K562 (cell line): ENCODE results near the gene GATAD1. TPM values are rescaled to one million over a fixed set of nuclear protein-coding genes. Genes with fewer than 3 reads are reported as not detected.

Experiments
- ATAC-seq: fragments of 200-7000 bp; cut with Tn5 transposase; 3 replicates; pipeline ENCODE4 v1.9.1; 2020; ENCODE audit warnings: moderate library complexity
- BruUV-seq: library from RNA; stranded (reverse); fragments of 400-500 nt; replicated peaks from 2 replicates; lab custom pipeline; 2021; lab: Mats Ljungman, UMichigan
- CTCF ChIA-PET: fragments of 300-600 bp; formaldehyde crosslinking; extraction: SDS; loops from one replicate; lab custom pipeline; 2021; ENCODE audit warnings: low intra/inter-chr PET ratio; lab: Yijun Ruan, JAX
- POLR2A ChIA-PET: fragments of 300-600, 350-650 bp; sonication (Branson Sonifier 250); formaldehyde crosslinking; extraction: SDS; loops from one replicate; lab custom pipeline; 2021; ENCODE audit warnings: antibody characterized with exemption, inconsistent platforms; lab: Yijun Ruan, JAX
- DNase-seq, 4 experiments: peaks; one replicate each; pipeline versions ENCODE4 v3.0.0 to v3.0.0-alpha.2; 2011 to 2018; ENCODE audit warnings: low spot score in 3 of 4, mixed read lengths in 3 of 4; ENCODE audit errors: extremely low read depth in 1 of 4
- FAIRE-seq: peaks from 2 replicates; lab custom pipeline; 2011; peaks lifted over from hg19 to GRCh38; lab: Jason Lieb, UNC
- H2AFZ ChIP-seq: 2 replicates; pipeline ENCODE4 v1.6.0; 2011; ENCODE audit warnings: low read depth, low read length, control low read depth, inconsistent platforms
- H3K27ac ChIP-seq: fragments of 200-600 bp; 3 replicates; pipeline ENCODE4 v1.8.0; 2011; ENCODE audit warnings: low read depth, mild to moderate bottlenecking, control low read depth, inconsistent platforms, low read length, moderate library complexity, mixed read lengths; ENCODE audit errors: extremely low read depth
- H3K27me3 ChIP-seq, 2 experiments: fragments of 300-600 bp in 1 of 2; 2 replicates in 1 of 2; 3 replicates in 1 of 2; pipeline versions ENCODE4 v1.6.0 to v1.8.0; 2011; ENCODE audit warnings: inconsistent platforms in 2 of 2, low read length in 2 of 2, mild to moderate bottlenecking in 1 of 2, mixed read lengths in 1 of 2, moderate library complexity in 1 of 2; ENCODE audit not compliant: control insufficient read depth in 2 of 2, insufficient read depth in 2 of 2
- H3K36me3 ChIP-seq: fragments of 300-600 bp; 3 replicates; pipeline ENCODE4 v1.8.0; 2011; ENCODE audit warnings: mild to moderate bottlenecking, low read length, inconsistent platforms; ENCODE audit not compliant: control insufficient read depth, insufficient read depth
- H3K4me1 ChIP-seq, 2 experiments: fragments of 200-600 bp in 1 of 2; replicated peaks in 1 of 2; 2 replicates in 1 of 2; 3 replicates in 1 of 2; pipeline versions ENCODE4 v1.5.1 to v1.8.0; 2011; ENCODE audit warnings: inconsistent platforms in 2 of 2, low read length in 2 of 2, mild to moderate bottlenecking in 1 of 2, mixed read lengths in 1 of 2, moderate library complexity in 1 of 2; ENCODE audit not compliant: control insufficient read depth in 2 of 2, insufficient read depth in 2 of 2
- H3K4me2 ChIP-seq: 2 replicates; pipeline ENCODE4 v1.6.1; 2011; ENCODE audit warnings: low read length, control low read depth, inconsistent platforms, mixed read lengths; ENCODE audit not compliant: insufficient read depth
- H3K4me3 ChIP-seq: fragments of 200-600 bp; sonication (generic), shearing (Covaris generic); 2 replicates; pipeline ENCODE4 v1.5.1; 2016; ENCODE audit warnings: control low read depth, inconsistent platforms
- H3K79me2 ChIP-seq: fragments of 200-600 bp; 3 replicates; pipeline ENCODE4 v1.8.0; 2011; ENCODE audit warnings: low read length, inconsistent platforms; ENCODE audit not compliant: control insufficient read depth, insufficient read depth
- H3K9ac ChIP-seq, 2 experiments: 2 replicates each; pipeline versions ENCODE4 v1.6.0 to v1.6.1; 2011; ENCODE audit warnings: low read depth in 2 of 2, low read length in 2 of 2, control low read depth in 1 of 2, inconsistent platforms in 1 of 2, mild to moderate bottlenecking in 1 of 2, mixed read lengths in 1 of 2; ENCODE audit not compliant: insufficient read depth in 1 of 2
- H3K9me1 ChIP-seq: one replicate; pipeline ENCODE4 v1.6.0; 2011; ENCODE audit warnings: inconsistent platforms, mild to moderate bottlenecking, low read length, moderate library complexity; ENCODE audit not compliant: control insufficient read depth, insufficient read depth
- H3K9me3 ChIP-seq: replicated peaks from 2 replicates; pipeline ENCODE4 v1.5.1; 2011; ENCODE audit warnings: low read depth, low read length, inconsistent platforms; ENCODE audit not compliant: control insufficient read depth, insufficient read depth
- H4K20me1 ChIP-seq: replicated peaks from 2 replicates; pipeline ENCODE4 v1.6.1; 2011; ENCODE audit warnings: low read length, inconsistent platforms, mixed read lengths; ENCODE audit not compliant: control insufficient read depth, insufficient read depth
- GATAD2B ChIP-seq: fragments of 450-650 bp; IDR thresholded peaks from 2 replicates; pipeline ENCODE4 v1.6.1; 2017; ENCODE audit warnings: mild to moderate bottlenecking, borderline replicate concordance
- NR2C1 ChIP-seq, 2 experiments: fragments of 450-650 bp; IDR thresholded peaks; 2 replicates each; pipeline ENCODE4 v1.6.1; 2017; ENCODE audit warnings: mild to moderate bottlenecking in 2 of 2, antibody characterized with exemption in 1 of 2, inconsistent platforms in 1 of 2, missing compliant biosample characterization in 1 of 2, missing genetic modification characterization in 1 of 2
- POLR2B ChIP-seq: fragments of 450-650 bp; IDR thresholded peaks from 2 replicates; pipeline ENCODE4 v1.6.1; 2018; ENCODE audit warnings: low read depth; ENCODE audit not compliant: partially characterized antibody
- RBM25 ChIP-seq: fragments of 200-400 bp; formaldehyde crosslinking; IDR thresholded peaks from 2 replicates; pipeline ENCODE4 v1.6.1; 2018; ENCODE audit warnings: low read length, low read depth, moderate library complexity; ENCODE audit not compliant: severe bottlenecking
- RFX7 ChIP-seq: fragments of 250-450 bp; sonication (Bioruptor Pico); IDR thresholded peaks from 2 replicates; pipeline ENCODE4 v1.5.1; 2021; ENCODE audit warnings: mild to moderate bottlenecking
- TCF7L2 ChIP-seq: fragments of 150-350 bp; IDR thresholded peaks from 2 replicates; pipeline ENCODE4 v1.6.1; 2016; ENCODE audit warnings: low read depth, mild to moderate bottlenecking, low read length, moderate library complexity
- ZBED1 ChIP-seq: IDR thresholded peaks from 2 replicates; pipeline ENCODE4 v1.6.1; 2014
- ZNF212 ChIP-seq: fragments of 450-650 bp; formaldehyde crosslinking; IDR thresholded peaks from 2 replicates; pipeline ENCODE4 v1.4.0; 2020; ENCODE audit warnings: mild to moderate bottlenecking
- WGBS: fragments of 100-300 bp; shearing (Covaris generic); methylation state at CpG from one replicate; pipeline ENCODE4 v1.1.6; 2016; ENCODE audit warnings: low coverage, mixed read lengths; ENCODE audit not compliant: insufficient coverage; ENCODE audit errors: missing lambda C conversion rate; 5-methylcytosine and 5-hydroxymethylcytosine counted together
- in situ Hi-C: fragments of 300-500 bp; cut with MboI; formaldehyde crosslinking; loops from 4 replicates; pipeline ENCODE4 v1.15.0; 2018; ENCODE audit warnings: inconsistent platforms, mixed read lengths
- intact Hi-C: fragments of 100-400 bp; cut with micrococcal nuclease; formaldehyde crosslinking; loops from 2 replicates; pipeline ENCODE4 v1.14.2; 2022
- polyA plus RNA-seq, 8 experiments: library from polyadenylated mRNA; depleted of rRNA in 4 of 8; stranded (reverse) in 5 of 8; unstranded in 3 of 8; fragments of >200 nt; fragmentation: Nextera tagmentation in 2 of 8; fragmentation: Illumina TruSeq in 1 of 8; extraction: Ambion mirVana in 2 of 8; extraction: Trizol in 1 of 8; gene quantifications; 2 replicates each; pipeline versions ENCODE4 v1.2.1 to v1.2.3, GENCODE V29; 2011 to 2014; ENCODE audit warnings: inconsistent platforms in 1 of 8, missing spikeins in 1 of 8
- total RNA-seq, 7 experiments: library from RNA; depleted of rRNA in 6 of 7; stranded (reverse); fragments of >200 nt in 6 of 7; fragmentation: Illumina TruSeq in 2 of 7; extraction: Trizol in 2 of 7; gene quantifications; 2 replicates each; pipeline versions ENCODE4 v1.2.1 to v1.2.3, GENCODE V29; 2011 to 2021; ENCODE audit warnings: low replicate concordance in 1 of 7
- TF ChIP-seq, protein P1 (sequence below): fragments of 150-350 bp; IDR thresholded peaks from 2 replicates; pipeline ENCODE4 v1.6.1; 2014; ENCODE audit warnings: low read depth, mild to moderate bottlenecking, low read length, borderline replicate concordance
- TF ChIP-seq, protein P2 (sequence below): fragments of 250-450 bp; sonication (Bioruptor Pico); IDR thresholded peaks from 2 replicates; pipeline ENCODE4 v1.5.0; 2021; ENCODE audit warnings: mild to moderate bottlenecking, borderline replicate concordance

GATAD1 gene
- total and polyA plus RNA-seq, 9 of the 15 experiments (the other 6 are each of a cell fraction or from before 2014, with no cell fraction given): 9.3 to 67.7 (median 34.3) TPM

DNA sequence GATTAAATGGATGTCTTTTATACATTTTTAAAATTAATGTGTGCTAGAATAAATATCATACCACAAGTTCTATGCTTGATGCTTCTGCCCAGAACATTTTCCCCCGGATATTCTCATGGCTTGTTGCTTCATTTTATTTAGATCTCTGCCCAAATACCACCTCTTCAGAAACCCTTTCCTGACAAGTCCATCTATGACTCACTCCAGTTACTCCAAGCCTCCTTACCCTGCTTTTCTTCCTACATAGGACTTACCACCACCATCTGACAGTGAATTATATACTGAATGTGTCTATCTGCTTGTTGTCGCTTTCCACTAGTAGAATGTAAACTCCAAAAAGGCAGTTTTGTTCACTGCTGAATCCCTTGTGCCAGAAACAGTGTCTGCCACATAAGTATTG lies 49.6 kb downstream of the GATAD1 start:
- ATAC-seq: no peak
- Histone ChIP-seq H3K9me3 (no peaks in the 10 kb centered on the region), H3K36me3 (peaks cover 34% of the 10 kb centered on the region), H3K79me2 (no peaks in the 10 kb centered on the region), H3K9me1 (no peaks in the 10 kb centered on the region), H3K4me1 (no peaks in the 10 kb centered on the region), H3K4me3 (no peak overlapping the region), H4K20me1 (no peaks in the 10 kb centered on the region), H3K27ac (no peak overlapping the region), H3K9ac (no peak overlapping the region)
- 75% methylated on average over 2 of the region's 2 CpGs for WGBS
- no TSS peak for BruUV-seq
- no peak for DNase-seq
- FAIRE-seq: no peak
- ChIA-PET POLR2A (no interaction called here), CTCF (no interaction called here)
- TF ChIP-seq, protein P1, sequence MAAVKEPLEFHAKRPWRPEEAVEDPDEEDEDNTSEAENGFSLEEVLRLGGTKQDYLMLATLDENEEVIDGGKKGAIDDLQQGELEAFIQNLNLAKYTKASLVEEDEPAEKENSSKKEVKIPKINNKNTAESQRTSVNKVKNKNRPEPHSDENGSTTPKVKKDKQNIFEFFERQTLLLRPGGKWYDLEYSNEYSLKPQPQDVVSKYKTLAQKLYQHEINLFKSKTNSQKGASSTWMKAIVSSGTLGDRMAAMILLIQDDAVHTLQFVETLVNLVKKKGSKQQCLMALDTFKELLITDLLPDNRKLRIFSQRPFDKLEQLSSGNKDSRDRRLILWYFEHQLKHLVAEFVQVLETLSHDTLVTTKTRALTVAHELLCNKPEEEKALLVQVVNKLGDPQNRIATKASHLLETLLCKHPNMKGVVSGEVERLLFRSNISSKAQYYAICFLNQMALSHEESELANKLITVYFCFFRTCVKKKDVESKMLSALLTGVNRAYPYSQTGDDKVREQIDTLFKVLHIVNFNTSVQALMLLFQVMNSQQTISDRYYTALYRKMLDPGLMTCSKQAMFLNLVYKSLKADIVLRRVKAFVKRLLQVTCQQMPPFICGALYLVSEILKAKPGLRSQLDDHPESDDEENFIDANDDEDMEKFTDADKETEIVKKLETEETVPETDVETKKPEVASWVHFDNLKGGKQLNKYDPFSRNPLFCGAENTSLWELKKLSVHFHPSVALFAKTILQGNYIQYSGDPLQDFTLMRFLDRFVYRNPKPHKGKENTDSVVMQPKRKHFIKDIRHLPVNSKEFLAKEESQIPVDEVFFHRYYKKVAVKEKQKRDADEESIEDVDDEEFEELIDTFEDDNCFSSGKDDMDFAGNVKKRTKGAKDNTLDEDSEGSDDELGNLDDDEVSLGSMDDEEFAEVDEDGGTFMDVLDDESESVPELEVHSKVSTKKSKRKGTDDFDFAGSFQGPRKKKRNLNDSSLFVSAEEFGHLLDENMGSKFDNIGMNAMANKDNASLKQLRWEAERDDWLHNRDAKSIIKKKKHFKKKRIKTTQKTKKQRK: no peak
- TF ChIP-seq RFX7 (CRISPR knock-in tag) (no peak), TCF7L2 (no peak), POLR2B (no peak), ZBED1 (no peak), ZNF212 (no peak), GATAD2B (no peak), RBM25 (no peak), NR2C1 (IDR thresholded peaks at IDR 0.05) (no peak), NR2C1 (tag; IDR thresholded peaks at IDR 0.05) (no peak)
- TF ChIP-seq, protein P2, sequence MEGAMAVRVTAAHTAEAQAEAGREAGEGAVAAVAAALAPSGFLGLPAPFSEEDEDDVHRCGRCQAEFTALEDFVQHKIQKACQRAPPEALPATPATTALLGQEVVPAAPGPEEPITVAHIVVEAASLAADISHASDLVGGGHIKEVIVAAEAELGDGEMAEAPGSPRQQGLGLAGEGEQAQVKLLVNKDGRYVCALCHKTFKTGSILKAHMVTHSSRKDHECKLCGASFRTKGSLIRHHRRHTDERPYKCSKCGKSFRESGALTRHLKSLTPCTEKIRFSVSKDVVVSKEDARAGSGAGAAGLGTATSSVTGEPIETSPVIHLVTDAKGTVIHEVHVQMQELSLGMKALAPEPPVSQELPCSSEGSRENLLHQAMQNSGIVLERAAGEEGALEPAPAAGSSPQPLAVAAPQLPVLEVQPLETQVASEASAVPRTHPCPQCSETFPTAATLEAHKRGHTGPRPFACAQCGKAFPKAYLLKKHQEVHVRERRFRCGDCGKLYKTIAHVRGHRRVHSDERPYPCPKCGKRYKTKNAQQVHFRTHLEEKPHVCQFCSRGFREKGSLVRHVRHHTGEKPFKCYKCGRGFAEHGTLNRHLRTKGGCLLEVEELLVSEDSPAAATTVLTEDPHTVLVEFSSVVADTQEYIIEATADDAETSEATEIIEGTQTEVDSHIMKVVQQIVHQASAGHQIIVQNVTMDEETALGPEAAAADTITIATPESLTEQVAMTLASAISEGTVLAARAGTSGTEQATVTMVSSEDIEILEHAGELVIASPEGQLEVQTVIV (CRISPR knock-in tag): no peak
- TF ChIP-seq, all 486 proteins: peak for 0
- Histone ChIP-seq H2AFZ (no peak overlapping the region), H3K4me2 (no peak overlapping the region), H3K27me3 (no peaks in the 10 kb centered on the region)
- intact Hi-C loops: no loop called here
- in situ Hi-C loops: no loop called here
